MV-4-11 (cell line): Measurements from ENCODE around the gene OTOA.
"Not testable (repeated sequence)": the region's sequence is repeated elsewhere in the genome, so short reads cannot be mapped to it uniquely, and the experiment has no call there.

Experiments
- DNase-seq: peaks from one replicate; lab custom pipeline; 2025; lab: John Stamatoyannopoulos, UW

The OTOA gene

GRCh38 chr16:21663889-21664647 lies at the start of gene OTOA:
TSS of gene OTOA (plus strand) at chr16:21663968. CDS start at chr16:21678515, 14,547 bp downstream.
- no peak for DNase-seq

GRCh38 chr16:21614896-21615295 lies 48.9 kb upstream of the OTOA start:
- no peak for DNase-seq

GRCh38 chr16:21617607-21618006 lies 46.2 kb upstream of the OTOA start:
- DNase-seq: peak; percentile 33

- DNase-seq: no peak
Measured at GRCh38 chr16:21618281-21618680, 45.5 kb upstream of the OTOA start.

- DNase-seq: no peak
Measured at GRCh38 chr16:21619765-21620425, 43.9 kb upstream of the OTOA start.

- peak; percentile 52 for DNase-seq
Measured at GRCh38 chr16:21620592-21620991, 43.2 kb upstream of the OTOA start.

GRCh38 chr16:21622545-21622944 lies 41.2 kb upstream of the OTOA start:
- DNase-seq: no peak

GRCh38 chr16:21625026-21625425 lies 38.7 kb upstream of the OTOA start:
- DNase-seq: no peak

- DNase-seq: peak; percentile 91
Measured at GRCh38 chr16:21626659-21627277, 37.0 kb upstream of the OTOA start.

- DNase-seq: no peak
Measured at GRCh38 chr16:21628121-21628726, 35.5 kb upstream of the OTOA start.

- no peak for DNase-seq
Measured at GRCh38 chr16:21628772-21629171, 35.0 kb upstream of the OTOA start.

GRCh38 chr16:21629616-21630539 lies 33.9 kb upstream of the OTOA start:
- not testable (repeated sequence) for DNase-seq

- not testable (repeated sequence) for DNase-seq
Measured at GRCh38 chr16:21630866-21631265, 32.9 kb upstream of the OTOA start.

GRCh38 chr16:21631376-21631775 lies 32.4 kb upstream of the OTOA start:
- DNase-seq: not testable (repeated sequence)

GRCh38 chr16:21631951-21632575 lies 31.7 kb upstream of the OTOA start:
- peak; percentile 19 for DNase-seq

GRCh38 chr16:21634216-21634615 lies 29.6 kb upstream of the OTOA start:
- DNase-seq: no peak

GRCh38 chr16:21635694-21636093 lies 28.1 kb upstream of the OTOA start:
- not testable (repeated sequence) for DNase-seq

- no peak for DNase-seq
Measured at GRCh38 chr16:21637032-21637968, 26.5 kb upstream of the OTOA start.

GRCh38 chr16:21638573-21638975 lies 25.2 kb upstream of the OTOA start:
- no peak for DNase-seq

- DNase-seq: no peak
Measured at GRCh38 chr16:21639493-21639892, 24.3 kb upstream of the OTOA start.
